IPS DF 6.9 (cell line): ENCODE results near the gene JAK2.

Experiments used
- DNase-seq: peaks from one replicate; pipeline ENCODE4 v3.0.0-alpha.2; 2013; ENCODE audit warnings: low read depth, low spot score
- H3K27ac ChIP-seq: one replicate; pipeline ENCODE4 v1.5.1; 2013; ENCODE audit warnings: low read length, control low read depth
- H3K27me3 ChIP-seq: 2 replicates; pipeline ENCODE4 v1.6.1; 2013; ENCODE audit warnings: mild to moderate bottlenecking, low read length; ENCODE audit not compliant: control insufficient read depth, insufficient read depth
- H3K36me3 ChIP-seq: 2 replicates; pipeline ENCODE4 v1.6.1; 2013; ENCODE audit warnings: low read length; ENCODE audit not compliant: control insufficient read depth, insufficient read depth
- H3K4me1 ChIP-seq: 2 replicates; pipeline ENCODE4 v1.6.1; 2013; ENCODE audit warnings: low read length; ENCODE audit not compliant: control insufficient read depth, insufficient read depth
- H3K4me3 ChIP-seq: 2 replicates; pipeline ENCODE4 v1.5.1; 2013; ENCODE audit warnings: mild to moderate bottlenecking, low read length
- H3K9me3 ChIP-seq: 2 replicates; pipeline ENCODE4 v1.6.1; 2013; ENCODE audit warnings: low read length, inconsistent platforms; ENCODE audit not compliant: control insufficient read depth, insufficient read depth
- WGBS: extraction: QIAGEN DNeasy Blood & Tissue Kit; methylation state at CpG from one replicate; pipeline ENCODE4 v1.1.7; 2013; ENCODE audit warnings: mixed read lengths, missing lambda C conversion rate; ENCODE audit not compliant: insufficient read length, insufficient coverage; 5-methylcytosine and 5-hydroxymethylcytosine counted together

The JAK2 gene

GRCh38 chr9:5122516-5122915 is 137.4 kb downstream of the JAK2 start:
- no peaks in the 10 kb centered on the region for H3K4me1 ChIP-seq
- H3K27ac ChIP-seq = no peak overlapping the region

GRCh38 chr9:5140151-5140550 is 155.1 kb downstream of the JAK2 start:
- no peak overlapping the region for H3K27ac ChIP-seq
- H3K9me3 ChIP-seq = no peaks in the 10 kb centered on the region
- no peaks in the 10 kb centered on the region for H3K4me1 ChIP-seq
- no CpG with 5 or more reads among the region's 1 CpG for WGBS
- no peaks in the 10 kb centered on the region for H3K36me3 ChIP-seq
- H3K4me3 ChIP-seq = no peak overlapping the region
- H3K27me3 ChIP-seq = no peaks in the 10 kb centered on the region
- DNase-seq = no peak

More at GRCh38 chr9:5122516-5122915, 137.4 kb downstream of the JAK2 start:
- no peak for DNase-seq
- no peak overlapping the region for H3K4me3 ChIP-seq
- no peaks in the 10 kb centered on the region for H3K27me3 ChIP-seq
- H3K9me3 ChIP-seq = no peaks in the 10 kb centered on the region
- no CpG with 5 or more reads among the region's 3 CpGs for WGBS
- H3K36me3 ChIP-seq = no peaks in the 10 kb centered on the region

- Histone ChIP-seq H3K27ac (no peak overlapping the region), H3K36me3 (no peaks in the 10 kb centered on the region), H3K9me3 (no peaks in the 10 kb centered on the region), H3K4me3 (no peak overlapping the region), H3K4me1 (no peaks in the 10 kb centered on the region), H3K27me3 (no peaks in the 10 kb centered on the region)
- DNase-seq = no peak
- WGBS = no CpG with 5 or more reads among the region's 7 CpGs
Observed at GRCh38 chr9:5144217-5144616, 159.1 kb downstream of the JAK2 start.

GRCh38 chr9:5146241-5146640 is 161.2 kb downstream of the JAK2 start:
- H3K4me1 ChIP-seq = no peaks in the 10 kb centered on the region
- H3K4me3 ChIP-seq = no peak overlapping the region
- WGBS = no CpG with 5 or more reads among the region's 1 CpG
- H3K36me3 ChIP-seq = no peaks in the 10 kb centered on the region
- DNase-seq = no peak
- H3K27ac ChIP-seq = no peak overlapping the region
- H3K27me3 ChIP-seq = no peaks in the 10 kb centered on the region
- H3K9me3 ChIP-seq = no peaks in the 10 kb centered on the region
